B cell (primary cell): ENCODE measurements around the gene MLIP. TPM values are rescaled to one million over a fixed set of nuclear protein-coding genes. Genes with fewer than 3 reads are reported as not detected.

Source experiments
- ATAC-seq: fragments of 200-7000 bp; cut with Tn5 transposase; one replicate; pipeline ENCODE4 v1.10.0; 2021; ENCODE audit warnings: low read depth, mild to moderate bottlenecking, moderate number of reproducible peaks, moderate library complexity
- CTCF ChIA-PET: fragments of 350-600 bp; sonication (Branson Sonifier 250); formaldehyde crosslinking; loops from one replicate; lab custom pipeline; 2021; ENCODE audit warnings: antibody characterized with exemption, inconsistent platforms; lab: Charles Lee
- POLR2A ChIA-PET: fragments of 350-600 bp; sonication (Branson Sonifier 250); formaldehyde crosslinking; loops from one replicate; lab custom pipeline; 2021; ENCODE audit warnings: antibody characterized with exemption; lab: Charles Lee
- DNase-seq: peaks from one replicate; pipeline ENCODE4 v3.0.0; 2013
- H2AFZ ChIP-seq: 2 replicates; pipeline ENCODE4 v1.6.1; 2012; ENCODE audit warnings: mild to moderate bottlenecking, low read depth, low read length; ENCODE audit not compliant: insufficient read depth, poor library complexity, severe bottlenecking
- H3K27ac ChIP-seq, 2 donors: 1 replicate in 1 of 2; 2 replicates in 1 of 2; pipeline ENCODE4 v1.5.1; 2012 to 2013; ENCODE audit warnings: low read length in 2 of 2, mild to moderate bottlenecking in 2 of 2, moderate library complexity in 1 of 2
- H3K27me3 ChIP-seq, 4 experiments: fragments of 200-600 bp in 1 of 4; sonication (generic) in 1 of 4; replicated peaks in 1 of 4; 1 replicate in 2 of 4; 2 replicates in 2 of 4; pipeline versions ENCODE4 v1.6.1 to v1.7.0; 2013 to 2016; ENCODE audit warnings: low read length in 3 of 4, mild to moderate bottlenecking in 2 of 4, mixed read lengths in 1 of 4, moderate library complexity in 1 of 4; ENCODE audit not compliant: insufficient read depth in 4 of 4, control insufficient read depth in 3 of 4; ENCODE audit errors: control extremely low read depth in 1 of 4
- H3K36me3 ChIP-seq, 2 experiments: replicated peaks in 1 of 2; 1 replicate in 1 of 2; 2 replicates in 1 of 2; pipeline versions ENCODE4 v1.6.1 to v1.7.1; 2013; ENCODE audit warnings: low read length in 1 of 2; ENCODE audit not compliant: insufficient read depth in 2 of 2, control insufficient read depth in 1 of 2; ENCODE audit errors: control extremely low read depth in 1 of 2, extremely low read depth in 1 of 2
- H3K4me1 ChIP-seq, 2 donors: fragments of 200-600 bp in 1 of 2; sonication (generic) in 1 of 2; 1 replicate in 1 of 2; 2 replicates in 1 of 2; pipeline versions ENCODE4 v1.5.1 to v1.6.1; 2013 to 2017; ENCODE audit warnings: low read length in 2 of 2; ENCODE audit not compliant: control insufficient read depth in 2 of 2, insufficient read depth in 2 of 2
- H3K4me2 ChIP-seq: replicated peaks from 2 replicates; pipeline ENCODE3; 2012; ENCODE audit warnings: mild to moderate bottlenecking, low read depth, low read length; ENCODE audit not compliant: poor library complexity, severe bottlenecking
- H3K4me3 ChIP-seq, 5 experiments: fragments of 200-600 bp in 1 of 5; sonication (generic) in 1 of 5; 1 replicate in 3 of 5; 2 replicates in 2 of 5; pipeline versions ENCODE4 v1.5.1 to v1.7.0; 2011 to 2016; ENCODE audit warnings: low read length in 4 of 5, mild to moderate bottlenecking in 4 of 5, low read depth in 2 of 5, control low read depth in 1 of 5, moderate library complexity in 1 of 5; ENCODE audit not compliant: insufficient read depth in 1 of 5; ENCODE audit errors: control extremely low read depth in 1 of 5, extremely low read depth in 1 of 5
- H3K79me2 ChIP-seq: fragments of 200-600 bp; sonication (generic); one replicate; pipeline ENCODE4 v1.6.0; 2016; ENCODE audit warnings: low read length; ENCODE audit not compliant: control insufficient read depth, insufficient read depth
- H3K9ac ChIP-seq: fragments of 200-600 bp; sonication (generic); 2 replicates; pipeline ENCODE4 v1.6.1; 2017; ENCODE audit warnings: mild to moderate bottlenecking, low read length, moderate library complexity
- H3K9me3 ChIP-seq, 3 donors: one replicate each; pipeline versions ENCODE4 v1.6.1 to v1.7.1; 2013; ENCODE audit warnings: low read length in 2 of 3; ENCODE audit not compliant: control insufficient read depth in 2 of 3, insufficient read depth in 1 of 3; ENCODE audit errors: control extremely low read depth in 1 of 3
- H4K20me1 ChIP-seq: 2 replicates; pipeline ENCODE4 v1.6.0; 2012; ENCODE audit warnings: mild to moderate bottlenecking, low read length; ENCODE audit not compliant: insufficient read depth, control insufficient read depth, poor library complexity, severe bottlenecking
- H3K27ac Mint-ChIP-seq: one replicate; pipeline ENCODE4 v1.8.0; 2021; ENCODE audit warnings: mixed read lengths
- H3K27me3 Mint-ChIP-seq: one replicate; pipeline ENCODE4 v1.8.0; 2021; ENCODE audit warnings: mixed read lengths
- H3K4me1 Mint-ChIP-seq: one replicate; pipeline ENCODE4 v1.8.0; 2021; ENCODE audit warnings: mixed read lengths
- H3K4me3 Mint-ChIP-seq: one replicate; pipeline ENCODE4 v1.8.0; 2021; ENCODE audit warnings: mixed read lengths
- H3K9me3 Mint-ChIP-seq: one replicate; pipeline ENCODE4 v1.8.0; 2022; ENCODE audit warnings: mixed read lengths; ENCODE audit not compliant: insufficient read depth
- EZH2 ChIP-seq: IDR thresholded peaks from 2 replicates; pipeline ENCODE4 v1.6.1; 2012; ENCODE audit warnings: borderline replicate concordance, low read depth, mild to moderate bottlenecking, moderate library complexity, low read length; ENCODE audit not compliant: insufficient read depth, poor library complexity, severe bottlenecking
- WGBS: methylation state at CpG from one replicate; pipeline ENCODE4 v1.1.5; 2013; ENCODE audit warnings: missing lambda C conversion rate; ENCODE audit not compliant: insufficient coverage; 5-methylcytosine and 5-hydroxymethylcytosine counted together
- intact Hi-C: fragments of 100-400 bp; cut with micrococcal nuclease; formaldehyde crosslinking; loops from one replicate; pipeline ENCODE4 v1.10.0; 2022
- polyA plus RNA-seq: library from polyadenylated mRNA; depleted of rRNA; stranded (reverse); fragments of >200 nt; gene quantifications from 2 replicates; pipeline ENCODE4 v1.2.3, GENCODE V29; 2012
- total RNA-seq, 2 donors: library from RNA; stranded (reverse); fragments of 120-200 nt in 1 of 2; gene quantifications; 1 replicate in 1 of 2; 2 replicates in 1 of 2; pipeline versions ENCODE4 v1.2.3 to v1.2.4, GENCODE V29; 2013 to 2022
- TF ChIP-seq, protein P1 (sequence below): fragments of 200-600 bp; IDR thresholded peaks from one replicate; pipeline ENCODE4 v1.8.0; 2022; ENCODE audit warnings: antibody characterized with exemption, mild to moderate bottlenecking

Gene MLIP
- total and polyA plus RNA-seq, 2 donors (not counting 1 experiment from before 2014, with no cell fraction given), result not detected

GRCh38 chr6:54195637-54196036 is 84.4 kb downstream of the MLIP start:
- Mint-ChIP-seq H3K27ac (no peak overlapping the region), H3K4me3 (no peak overlapping the region), H3K27me3 (no peaks in the 10 kb centered on the region), H3K4me1 (no peaks in the 10 kb centered on the region), H3K9me3 (peaks cover 2% of the 10 kb centered on the region)
- Histone ChIP-seq H2AFZ (no peak overlapping the region), H3K27ac (no peak overlapping the region), H3K9me3 (no peaks in the 10 kb centered on the region), H3K4me3 (no peak overlapping the region), H3K36me3 (no peaks in the 10 kb centered on the region), H3K27me3 (no peaks in the 10 kb centered on the region), H3K9ac (no peak overlapping the region), H4K20me1 (no peaks in the 10 kb centered on the region), H3K4me2 (no peak overlapping the region), H3K4me1 (no peaks in the 10 kb centered on the region), H3K79me2 (no peaks in the 10 kb centered on the region)
- 90% methylated on average over 2 of the region's 3 CpGs for WGBS
- ChIA-PET CTCF (no interaction called here), POLR2A (no interaction called here)
- TF ChIP-seq, protein P1, sequence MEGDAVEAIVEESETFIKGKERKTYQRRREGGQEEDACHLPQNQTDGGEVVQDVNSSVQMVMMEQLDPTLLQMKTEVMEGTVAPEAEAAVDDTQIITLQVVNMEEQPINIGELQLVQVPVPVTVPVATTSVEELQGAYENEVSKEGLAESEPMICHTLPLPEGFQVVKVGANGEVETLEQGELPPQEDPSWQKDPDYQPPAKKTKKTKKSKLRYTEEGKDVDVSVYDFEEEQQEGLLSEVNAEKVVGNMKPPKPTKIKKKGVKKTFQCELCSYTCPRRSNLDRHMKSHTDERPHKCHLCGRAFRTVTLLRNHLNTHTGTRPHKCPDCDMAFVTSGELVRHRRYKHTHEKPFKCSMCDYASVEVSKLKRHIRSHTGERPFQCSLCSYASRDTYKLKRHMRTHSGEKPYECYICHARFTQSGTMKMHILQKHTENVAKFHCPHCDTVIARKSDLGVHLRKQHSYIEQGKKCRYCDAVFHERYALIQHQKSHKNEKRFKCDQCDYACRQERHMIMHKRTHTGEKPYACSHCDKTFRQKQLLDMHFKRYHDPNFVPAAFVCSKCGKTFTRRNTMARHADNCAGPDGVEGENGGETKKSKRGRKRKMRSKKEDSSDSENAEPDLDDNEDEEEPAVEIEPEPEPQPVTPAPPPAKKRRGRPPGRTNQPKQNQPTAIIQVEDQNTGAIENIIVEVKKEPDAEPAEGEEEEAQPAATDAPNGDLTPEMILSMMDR, result no peak
- no peak for TF ChIP-seq EZH2
- ATAC-seq, result no peak
- no peak for DNase-seq
- intact Hi-C loops, result no loop called here

GRCh38 chr6:54196905-54197304 is 85.7 kb downstream of the MLIP start:
- Mint-ChIP-seq H3K9me3 (peaks cover 2% of the 10 kb centered on the region), H3K4me3 (no peak overlapping the region), H3K27ac (no peak overlapping the region), H3K4me1 (no peaks in the 10 kb centered on the region), H3K27me3 (no peaks in the 10 kb centered on the region)
- CTCF ChIA-PET, result no interaction called here
- Histone ChIP-seq H2AFZ (no peak overlapping the region), H3K36me3 (no peaks in the 10 kb centered on the region), H3K9me3 (no peaks in the 10 kb centered on the region), H3K27ac (no peak overlapping the region), H3K4me3 (no peak overlapping the region), H4K20me1 (no peaks in the 10 kb centered on the region), H3K4me2 (no peak overlapping the region), H3K79me2 (no peaks in the 10 kb centered on the region), H3K27me3 (no peaks in the 10 kb centered on the region), H3K9ac (no peak overlapping the region), H3K4me1 (no peaks in the 10 kb centered on the region)
- 91% methylated on average over 1 of the region's 3 CpGs for WGBS
- ATAC-seq (no peak), DNase-seq (no peak)
- intact Hi-C loops, result no loop called here
- POLR2A ChIA-PET, result no interaction called here
- no peak for TF ChIP-seq EZH2
